ENCODE data around the gene CHTF8.

The CHTF8 gene

DNA sequence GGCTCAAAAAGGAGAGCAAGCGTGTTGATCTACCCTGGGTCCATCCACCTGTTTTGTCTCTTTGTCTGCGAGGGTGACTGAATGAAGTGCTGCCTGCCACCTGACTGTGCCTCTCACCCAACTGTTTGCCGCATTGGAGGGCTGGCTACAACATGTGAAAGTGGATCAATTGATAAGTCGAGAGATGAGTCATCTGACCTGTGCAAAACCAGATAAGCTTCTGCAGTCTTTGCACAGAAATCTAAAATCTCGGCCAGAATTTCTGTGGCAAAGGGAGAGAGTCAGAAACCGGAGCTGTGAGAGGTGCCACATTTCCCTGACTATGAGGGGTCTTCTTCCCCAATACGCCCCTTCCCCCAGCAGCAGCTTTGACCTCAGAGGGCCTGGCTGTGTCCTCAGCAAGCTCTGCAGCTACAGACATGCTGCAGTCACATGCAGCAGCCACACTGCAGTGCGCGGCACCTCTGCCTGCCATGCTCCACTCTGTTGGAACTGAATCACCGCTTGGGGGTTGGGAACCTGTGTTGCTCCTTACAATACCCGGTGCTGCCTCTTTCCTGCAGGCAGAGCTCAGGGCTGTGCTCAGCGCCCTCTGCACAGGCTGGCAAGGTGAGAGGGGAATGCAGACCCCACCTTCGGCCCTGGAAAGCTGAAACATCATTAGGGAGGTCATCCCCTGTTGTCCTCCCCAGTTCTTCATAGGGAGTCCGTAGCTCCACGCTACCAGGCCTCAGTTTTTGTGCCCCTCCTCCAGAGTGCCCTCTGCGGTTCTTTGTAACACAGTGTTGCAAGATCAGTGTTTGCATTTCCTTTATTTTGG lies 43.1 kb downstream of the CHTF8 start:
- in situ Hi-C loops (cut with MboI; ENCODE audit: low sequenced_read_pairs): no loop called here

DNA sequence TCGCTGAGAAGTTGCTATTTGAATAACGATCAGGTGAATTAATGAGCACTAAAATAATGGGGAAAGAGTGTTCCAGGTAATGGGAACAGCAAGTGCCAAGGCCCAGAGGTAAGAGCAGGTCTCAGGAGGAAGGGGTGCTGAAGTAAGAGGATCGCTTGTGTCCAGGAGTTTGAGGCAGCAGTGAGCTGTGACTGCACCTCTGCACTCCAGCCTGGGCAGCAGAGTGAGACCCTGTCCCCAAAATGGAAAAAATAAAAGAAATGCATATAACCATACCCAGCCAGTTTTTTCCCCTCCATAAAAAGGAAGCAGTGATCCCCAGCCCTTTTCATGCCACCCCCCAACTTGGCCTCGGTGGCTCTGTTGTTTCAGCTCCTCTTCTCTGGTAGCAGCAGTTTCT lies 43.7 kb downstream of the CHTF8 start:
- in situ Hi-C loops (cut with MboI; ENCODE audit: low sequenced_read_pairs): no loop called here

DNA sequence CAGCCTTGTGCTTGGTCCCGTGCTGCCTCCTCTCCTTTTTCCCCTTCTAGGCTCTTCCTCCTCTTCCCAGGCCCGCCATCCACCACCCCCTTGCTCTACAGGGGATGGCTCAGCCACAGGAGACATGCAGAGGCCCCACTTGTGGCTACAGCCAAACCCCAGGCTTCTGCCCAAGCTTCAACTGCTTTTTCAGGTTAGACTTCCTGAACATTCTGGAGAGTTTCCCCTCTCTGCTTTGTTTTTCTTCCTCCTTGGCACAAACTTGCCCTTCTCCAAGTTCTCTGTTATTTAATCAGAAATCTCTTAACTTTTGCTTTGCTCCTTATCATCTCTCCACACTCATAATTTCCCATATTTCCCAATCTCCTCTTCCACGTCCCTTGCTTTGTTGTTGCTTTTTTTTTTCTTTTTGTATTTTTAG lies 45.2 kb downstream of the CHTF8 start:
- in situ Hi-C loops (cut with MboI; ENCODE audit: low sequenced_read_pairs): no loop called here

DNA sequence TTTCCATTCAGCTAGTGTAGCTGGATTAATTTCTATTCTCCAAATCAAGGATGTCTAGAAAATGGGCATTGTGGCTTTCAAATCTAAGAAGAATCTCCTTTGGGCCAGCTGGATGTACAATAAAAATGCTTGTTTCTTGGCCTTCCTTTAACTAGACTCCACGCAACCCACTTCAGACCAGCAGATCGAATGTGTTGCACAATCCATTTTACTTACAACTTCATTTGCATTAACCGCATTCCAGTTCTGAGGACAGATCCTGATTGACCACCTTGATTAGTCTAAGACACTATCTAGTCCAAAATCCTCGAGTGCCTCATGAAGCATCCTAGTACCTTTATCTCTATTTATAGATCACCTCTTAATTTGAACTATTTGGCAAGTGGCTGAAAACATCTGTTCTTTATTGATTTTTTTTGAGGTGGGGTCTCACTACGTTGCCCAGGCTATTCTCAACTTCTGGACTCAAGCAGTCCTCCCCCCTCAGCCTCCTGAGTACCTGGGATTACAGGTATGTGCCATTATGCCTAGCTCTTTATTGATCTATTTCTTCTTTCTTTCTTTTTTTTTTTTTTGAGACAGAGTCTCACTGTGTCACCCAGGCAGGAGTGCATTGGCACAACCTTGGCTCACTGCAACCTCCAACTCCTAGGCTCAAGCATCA lies 47.2 kb downstream of the CHTF8 start:
- in situ Hi-C loops (cut with MboI; ENCODE audit: low sequenced_read_pairs): no loop called here

GRCh38 chr16:69084289-69084688 lies 48.1 kb downstream of the CHTF8 start:
- in situ Hi-C loops (cut with MboI; ENCODE audit: low sequenced_read_pairs): no loop called here

- in situ Hi-C loops (cut with MboI; ENCODE audit: low sequenced_read_pairs): no loop called here
These were observed 49.0 kb downstream of the CHTF8 start for GRCh38 chr16:69083306-69083941.

DNA sequence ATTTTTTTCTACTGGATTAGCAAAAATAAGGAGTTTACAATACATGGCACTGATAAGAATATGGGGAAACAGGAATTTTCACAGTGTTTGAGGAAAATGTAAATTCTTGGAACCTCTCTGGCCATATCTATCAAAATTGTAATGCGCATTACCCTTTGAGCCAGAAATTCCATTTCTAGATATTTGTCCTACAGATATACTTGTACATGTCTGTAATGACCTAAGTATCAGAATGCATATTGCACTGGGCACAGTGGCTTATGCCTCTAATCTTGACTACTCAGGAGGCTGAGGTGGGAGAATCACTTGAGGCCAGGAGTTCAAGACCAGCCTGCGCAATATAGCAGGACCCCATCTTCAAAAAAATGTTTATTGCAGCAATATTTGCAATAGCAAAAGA lies 52.7 kb downstream of the CHTF8 start:
- in situ Hi-C loops (cut with MboI; ENCODE audit: low sequenced_read_pairs): no loop called here

GRCh38 chr16:69078073-69078472 lies 54.3 kb downstream of the CHTF8 start:
- in situ Hi-C loops (cut with MboI; ENCODE audit: low sequenced_read_pairs): no loop called here

DNA sequence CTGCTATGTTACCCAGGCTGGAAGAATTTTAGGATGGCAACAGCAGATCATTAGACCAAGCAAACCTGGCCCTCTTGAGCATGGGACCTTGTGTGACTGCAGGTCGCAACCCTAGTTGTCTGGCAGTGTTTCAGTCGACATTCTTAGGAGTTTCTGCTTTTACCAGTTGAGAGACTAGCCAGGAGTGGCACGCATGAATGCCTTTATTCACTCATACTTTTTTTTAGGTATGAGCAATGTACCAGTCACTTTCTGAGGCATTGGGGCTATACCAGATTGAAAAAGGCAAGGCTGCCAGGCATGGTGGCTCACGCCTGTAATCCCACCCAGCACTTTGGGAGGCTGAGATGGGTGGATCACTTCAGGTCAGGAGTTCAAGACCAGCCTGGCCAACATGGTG lies 55.1 kb downstream of the CHTF8 start:
- in situ Hi-C loops (cut with MboI; ENCODE audit: low sequenced_read_pairs): no loop called here

- in situ Hi-C loops (cut with MboI; ENCODE audit: low sequenced_read_pairs): no loop called here
These were observed 59.1 kb downstream of the CHTF8 start for GRCh38 chr16:69073181-69073702.

DNA sequence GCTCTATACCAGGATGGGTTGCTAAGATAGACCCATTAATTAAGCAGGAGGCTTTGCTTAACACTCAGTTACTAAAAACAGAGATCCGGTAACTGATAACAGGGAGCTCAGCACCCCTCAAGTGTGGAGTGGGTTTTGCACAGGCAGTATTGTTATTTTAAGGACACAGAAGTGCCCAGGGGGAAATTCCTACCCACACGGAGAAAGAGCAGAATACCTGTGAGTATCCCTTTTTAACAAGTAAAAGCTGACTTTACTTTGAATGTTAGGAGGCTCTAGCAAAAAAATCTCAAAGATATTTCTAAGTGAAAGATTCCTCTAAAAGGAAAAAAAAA lies 59.8 kb downstream of the CHTF8 start:
- in situ Hi-C loops (cut with MboI; ENCODE audit: low sequenced_read_pairs): no loop called here

GRCh38 chr16:69071036-69071435 lies 61.4 kb downstream of the CHTF8 start:
- in situ Hi-C loops (cut with MboI; ENCODE audit: low sequenced_read_pairs): no loop called here

DNA sequence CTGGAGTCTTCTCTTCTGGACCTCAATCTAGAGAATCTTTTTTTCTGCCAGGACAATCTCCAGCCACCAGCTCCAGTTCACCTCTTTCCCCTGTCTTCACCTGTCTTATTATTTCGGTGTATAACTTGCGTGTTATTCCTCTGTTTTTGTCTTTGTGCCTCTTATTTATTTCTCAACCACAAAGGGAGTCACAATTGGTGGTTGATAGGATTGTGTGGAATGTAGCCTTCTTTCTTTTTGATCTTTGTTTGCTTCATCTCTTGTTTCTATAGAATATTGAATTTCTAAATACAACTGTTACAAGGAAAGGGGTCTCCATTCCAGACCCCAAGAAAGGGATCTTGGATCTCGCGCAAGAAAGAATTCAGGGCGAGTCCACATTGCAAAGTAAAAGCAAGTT lies 62.9 kb downstream of the CHTF8 start:
- in situ Hi-C loops (cut with MboI; ENCODE audit: low sequenced_read_pairs): no loop called here

All from hTERT RPE-1 (cell line).